Fibroblast of skin of right quadriceps (primary cell): ENCODE measurements around the gene GDAP1L1.
A peak's percentile ranks its signal among the peaks of the same experiment; 100 is the strongest.
"Not testable (repeated sequence)": the region's sequence is repeated elsewhere in the genome, so short reads cannot be mapped to it uniquely, and the experiment has no call there.

Experiments
- DNase-seq: peaks from one replicate; pipeline ENCODE4 v3.0.0-alpha.2; 2013

Gene GDAP1L1

GRCh38 chr20:44221368-44221954, 25.6 kb upstream of the GDAP1L1 start:
- no peak for DNase-seq

- no peak for DNase-seq
Observed at GRCh38 chr20:44222027-44222426, 25.1 kb upstream of the GDAP1L1 start.

GRCh38 chr20:44222633-44223368, 24.3 kb upstream of the GDAP1L1 start:
- no peak for DNase-seq

GRCh38 chr20:44223721-44224120, 23.4 kb upstream of the GDAP1L1 start:
- no peak for DNase-seq

- DNase-seq: no peak
Observed at GRCh38 chr20:44224637-44225036, 22.5 kb upstream of the GDAP1L1 start.

GRCh38 chr20:44228465-44229258, 18.4 kb upstream of the GDAP1L1 start:
- no peak for DNase-seq

- DNase-seq: no peak
Observed at GRCh38 chr20:44231193-44231592, 15.9 kb upstream of the GDAP1L1 start.

- no peak for DNase-seq
Observed at GRCh38 chr20:44231713-44232468, 15.2 kb upstream of the GDAP1L1 start.

- not testable (repeated sequence) for DNase-seq
Observed at GRCh38 chr20:44232469-44232856, 14.6 kb upstream of the GDAP1L1 start.

GRCh38 chr20:44233436-44234016, 13.6 kb upstream of the GDAP1L1 start:
- no peak for DNase-seq

- no peak for DNase-seq
Observed at GRCh38 chr20:44234566-44235317, 12.4 kb upstream of the GDAP1L1 start.

GRCh38 chr20:44235702-44236101, 11.4 kb upstream of the GDAP1L1 start:
- DNase-seq: no peak

- not testable (repeated sequence) for DNase-seq
Observed at GRCh38 chr20:44236840-44237239, 10.3 kb upstream of the GDAP1L1 start.

- DNase-seq: no peak
Observed at GRCh38 chr20:44241796-44242195, 5.3 kb upstream of the GDAP1L1 start.

GRCh38 chr20:44245977-44246376, 1.1 kb upstream of the GDAP1L1 start:
- no peak for DNase-seq

- DNase-seq: peak; percentile 27
Observed at GRCh38 chr20:44247586-44248409, 690 bp downstream of the GDAP1L1 start.

- no peak for DNase-seq
Observed at GRCh38 chr20:44248410-44248759, 1.3 kb downstream of the GDAP1L1 start.

- DNase-seq: no peak
Observed at GRCh38 chr20:44251284-44251683, 4.2 kb downstream of the GDAP1L1 start.

GRCh38 chr20:44253528-44253927, 6.4 kb downstream of the GDAP1L1 start:
- DNase-seq: no peak

GRCh38 chr20:44254073-44254472, 7.0 kb downstream of the GDAP1L1 start:
- no peak for DNase-seq

GRCh38 chr20:44255942-44256341, 8.8 kb downstream of the GDAP1L1 start:
- no peak for DNase-seq
